ENCODE data around the gene CHST11. TPM values are rescaled to one million over a fixed set of nuclear protein-coding genes. Genes with fewer than 3 reads are reported as not detected.

Gene CHST11
- total and polyA plus RNA-seq, 10 of the 15 experiments (the other 5 are each of a cell fraction or from before 2014, with no cell fraction given) = 1.9 to 38.1 (median 17.2) TPM

- Histone ChIP-seq H3K79me2 (ENCODE audit: control insufficient read depth, insufficient read depth, low read length) (peaks cover 27% of the 10 kb centered on the region), H3K4me1 (ENCODE audit: control insufficient read depth, insufficient read depth, low read length) (peaks cover 40% of the 10 kb centered on the region), H3K9me3 (replicated peaks; ENCODE audit: control insufficient read depth, insufficient read depth, low read length) (no peaks in the 10 kb centered on the region; the same call in 2 of the 3 replicates), H2AFZ (ENCODE audit: control insufficient read depth, low read depth, low read length) (no peak overlapping the region), H3K9ac (ENCODE audit: control insufficient read depth, insufficient read depth, low read length) (no peak overlapping the region), H3K4me3 (no peak overlapping the region), H3K36me3 (ENCODE audit: control insufficient read depth in 2 of 2, insufficient read depth in 2 of 2, low read length in 1 of 2) (no peaks in the 10 kb centered on the region), H3K27ac (ENCODE audit: control insufficient read depth, insufficient read depth) (peak overlapping the region; percentile 43; the same call in 1 of the 2 replicates), H3K4me2 (ENCODE audit: control insufficient read depth, insufficient read depth) (no peak overlapping the region), H4K20me1 (ENCODE audit: control insufficient read depth, insufficient read depth) (no peaks in the 10 kb centered on the region), H3K27me3 (replicated peaks in 1 of 2; ENCODE audit: control insufficient read depth in 2 of 2, insufficient read depth in 2 of 2, low read length in 1 of 2) (no peaks in the 10 kb centered on the region)
- ATAC-seq (peak; percentile 45), DNase-seq (ENCODE audit: low read depth, low spot score) (no peak), FAIRE-seq (no peak)
- ChIA-PET CTCF (interaction anchor here (0.6 to 1.9 kb wide), 5 partner anchors 9 to 372 kb away, joined by 3 to 11 read pairs (median 4); no protein-coding TSS in a partner anchor), SMC1A (ENCODE audit: uncharacterized antibody, unreplicated experiment) (interaction anchor here (0.6 to 8.7 kb wide), 5 partner anchors 10 to 299 kb away, joined by 3 to 47 read pairs (median 4); no protein-coding TSS in a partner anchor), RAD21 (ENCODE audit: unreplicated experiment) (interaction anchor here (0.8 to 0.9 kb wide), 2 partner anchors 14 to 304 kb away, joined by 3 to 4 read pairs; no protein-coding TSS in a partner anchor), POLR2A (interaction anchor here (1.0 kb wide), 1 partner anchor 371 kb away, joined by 6 read pairs; no protein-coding TSS in a partner anchor)
- 80% methylated on average over 3 of the region's 3 CpGs for WGBS (ENCODE audit: insufficient coverage, insufficient replicate concordance, low lambda C conversion rate, missing lambda C conversion rate)
- TF ChIP-seq ZBTB33 (IDR thresholded peaks at IDR 0.05) = no peak
- TF ChIP-seq RUNX3 (IDR thresholded peaks at IDR 0.05; ENCODE audit: low read length) = peak; percentile 38; the same call in 1 of the 2 replicates
- no peak for TF ChIP-seq BHLHE40 (IDR thresholded peaks at IDR 0.05; ENCODE audit: borderline replicate concordance in 1 of 2, low read depth in 2 of 2, low read length in 1 of 2)
- no peak for TF ChIP-seq HSF1 (IDR thresholded peaks at IDR 0.05; ENCODE audit: low read depth, low read length)
- TF ChIP-seq MAX (IDR thresholded peaks at IDR 0.05; ENCODE audit: low read depth, low read length) = no peak
- no peak for TF ChIP-seq WRNIP1 (IDR thresholded peaks at IDR 0.05; ENCODE audit: borderline replicate concordance, low read depth, low read length)
- TF ChIP-seq EZH2 (IDR thresholded peaks at IDR 0.05; ENCODE audit: borderline replicate concordance, control insufficient read depth, low read depth, low read length) = no peak
- no peak for TF ChIP-seq NR2C2 (IDR thresholded peaks at IDR 0.05; ENCODE audit: borderline replicate concordance, control insufficient read depth, insufficient read length, low read depth)
- TF ChIP-seq JUNB (IDR thresholded peaks at IDR 0.05) = 0 out of 2 replicates have a peak, but pooled peaks have one; percentile 8
- no peak for TF ChIP-seq SMAD5 (IDR thresholded peaks at IDR 0.05; ENCODE audit: low read depth)
- in situ Hi-C loops (cut with MboI) = loop anchor here (5.0 kb wide), 1 partner anchor 371 kb away; no protein-coding TSS in a partner anchor
- intact Hi-C loops (cut with micrococcal nuclease; ENCODE audit: unreplicated experiment) = loop anchor here (2.0 to 10.0 kb wide), 3 partner anchors 196 to 298 kb away; partner anchors contain the start of gene SLC41A2
- BruUV-seq (replicated peaks) = no TSS peak
Observed at GRCh38 chr12:104681012-104681690, 224.4 kb downstream of the CHST11 start.
